ENCODE results near the gene RNF175. TPM values are rescaled to one million over a fixed set of nuclear protein-coding genes. Genes with fewer than 3 reads are reported as not detected.
A peak's percentile ranks its signal among the peaks of the same experiment; 100 is the strongest.

The RNF175 gene
- total and polyA plus RNA-seq, 7 donors: 0.26 to 1.8 (median 0.99) TPM; not detected in 4

- TF ChIP-seq EP300 (IDR thresholded peaks at IDR 0.05): no peak
- TF ChIP-seq CTCF (IDR thresholded peaks at IDR 0.05): no peak
- no peak for TF ChIP-seq POLR2A (IDR thresholded peaks at IDR 0.05)
- no peak for TF ChIP-seq POLR2AphosphoS5 (IDR thresholded peaks at IDR 0.05)
- Histone ChIP-seq H3K9me3 (no peaks in the 10 kb centered on the region), H3K27me3 (peaks cover 28 to 51% (median 50%) of the 10 kb centered on the region in 3 donors), H3K4me3 (peak overlapping the region in 1 of 4 donors; percentile 21), H3K36me3 (no peaks in the 10 kb centered on the region), H3K4me1 (peaks cover 0 to 37% (median 31%) of the 10 kb centered on the region in 4 donors), H3K27ac (peak overlapping the region in 1 of 4 donors; percentile 4)
- DNase-seq: no peak
- intact Hi-C loops (cut with DNase I): no loop called here
- WGBS, 2 donors: 89 to 94% methylated on average over 1 of the region's 1 CpG
Measured at GRCh38 chr4:153787061-153787560, 27.3 kb upstream of the RNF175 start.

- peaks cover 0 to 27% (median 21%) of the 10 kb centered on the region in 4 donors for H3K4me1 ChIP-seq
- no peak for DNase-seq
Measured at GRCh38 chr4:153785910-153786721, 26.3 kb upstream of the RNF175 start.

GRCh38 chr4:153784166-153784699 lies 24.4 kb upstream of the RNF175 start:
- TF ChIP-seq POLR2A (IDR thresholded peaks at IDR 0.05) (no peak), CTCF (IDR thresholded peaks at IDR 0.05) (no peak), POLR2AphosphoS5 (IDR thresholded peaks at IDR 0.05) (no peak), EP300 (IDR thresholded peaks at IDR 0.05) (no peak)
- intact Hi-C loops (cut with DNase I): no loop called here
- no peak overlapping the region for H3K4me3 ChIP-seq
- no peaks in the 10 kb centered on the region for H3K36me3 ChIP-seq
- no peak for DNase-seq
- peaks cover 8 to 22% (median 21%) of the 10 kb centered on the region in 3 donors for H3K27me3 ChIP-seq
- no peaks in the 10 kb centered on the region for H3K9me3 ChIP-seq
- peaks cover 0 to 12% (median 9%) of the 10 kb centered on the region in 4 donors for H3K4me1 ChIP-seq
- WGBS, 2 donors: 47 to 72% methylated on average over 3 of the region's 3 CpGs
- H3K27ac ChIP-seq: no peak overlapping the region

More at GRCh38 chr4:153785910-153786721, 26.3 kb upstream of the RNF175 start:
- H3K36me3 ChIP-seq: no peaks in the 10 kb centered on the region
- 8 to 19% methylated on average over 3 of the region's 3 CpGs for WGBS, 2 donors
- intact Hi-C loops (cut with DNase I): no loop called here
- H3K4me3 ChIP-seq: peak overlapping the region in 1 of 4 donors; percentile 1
- no peak for TF ChIP-seq POLR2AphosphoS5 (IDR thresholded peaks at IDR 0.05)
- no peak for TF ChIP-seq CTCF (IDR thresholded peaks at IDR 0.05)
- TF ChIP-seq EP300 (IDR thresholded peaks at IDR 0.05): no peak
- no peak for TF ChIP-seq POLR2A (IDR thresholded peaks at IDR 0.05)
- H3K27ac ChIP-seq: peak overlapping the region in 1 of 4 donors; percentile 14
- no peaks in the 10 kb centered on the region for H3K9me3 ChIP-seq
- peaks cover 21 to 41% (median 40%) of the 10 kb centered on the region in 3 donors for H3K27me3 ChIP-seq

- WGBS, 2 donors: 95 to 99% methylated on average over 1 of the region's 1 CpG
- Histone ChIP-seq H3K9me3 (no peaks in the 10 kb centered on the region), H3K27ac (peak overlapping the region in 1 of 4 donors; percentile 29), H3K4me1 (no peaks in the 10 kb centered on the region), H3K4me3 (no peak overlapping the region), H3K36me3 (no peaks in the 10 kb centered on the region), H3K27me3 (peaks cover 0 to 5% (median 5%) of the 10 kb centered on the region in 3 donors)
- no peak for TF ChIP-seq CTCF (IDR thresholded peaks at IDR 0.05)
- TF ChIP-seq POLR2AphosphoS5 (IDR thresholded peaks at IDR 0.05): no peak
- TF ChIP-seq POLR2A (IDR thresholded peaks at IDR 0.05): no peak
- no peak for TF ChIP-seq EP300 (IDR thresholded peaks at IDR 0.05)
- intact Hi-C loops (cut with DNase I): no loop called here
- DNase-seq: no peak
Measured at GRCh38 chr4:153782581-153782980, 22.8 kb upstream of the RNF175 start.

Measured in sigmoid colon (tissue), 7 donors.